DOHH2 (cell line): ENCODE data around the gene CDK4.

Experiments used
- CTCF ChIP-seq: fragments of 200-600 bp; sonication (generic); IDR thresholded peaks from one replicate; pipeline ENCODE4 v1.5.1; 2014; ENCODE audit warnings: antibody characterized with exemption, mild to moderate bottlenecking, low read depth, low read length; ENCODE audit not compliant: poor library complexity, severe bottlenecking
- EZH2phosphoT487 ChIP-seq: fragments of 200-600 bp; sonication (generic); IDR thresholded peaks from 2 replicates; pipeline ENCODE4 v1.6.1; 2017; ENCODE audit warnings: borderline replicate concordance, mild to moderate bottlenecking, antibody characterized with exemption, low read length, moderate library complexity, mixed read lengths

- no peak for TF ChIP-seq CTCF
- no peak for TF ChIP-seq EZH2phosphoT487
Observed at GRCh38 chr12:57739387-57739786, 12.7 kb downstream of the CDK4 start.
